KG1 (cell line): ENCODE measurements around the gene PEX5L.
"Not testable (repeated sequence)": the region's sequence is repeated elsewhere in the genome, so short reads cannot be mapped to it uniquely, and the experiment has no call there.

Experiments
- DNase-seq: peaks from one replicate; lab custom pipeline; 2025; lab: John Stamatoyannopoulos, UW

Gene PEX5L

DNA sequence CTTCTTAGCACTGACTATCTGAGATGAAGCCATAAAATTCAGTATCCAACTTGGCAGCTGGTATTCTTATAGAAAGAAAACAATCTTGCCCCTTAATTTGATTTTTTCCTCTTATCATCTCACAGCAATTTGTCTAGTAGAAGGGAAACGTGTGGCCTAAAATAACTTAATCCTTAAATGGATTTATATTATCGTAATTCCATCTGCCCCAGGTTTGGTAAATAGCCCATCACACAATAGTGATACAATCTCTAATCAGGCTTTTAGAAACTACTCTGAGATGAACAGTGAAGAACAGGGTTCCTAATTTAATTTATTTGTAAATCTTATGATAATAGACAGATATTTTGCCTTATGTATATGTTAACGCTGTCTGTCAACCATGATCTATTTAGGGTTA lies 24.8 kb downstream of the PEX5L start:
- DNase-seq, result no peak

DNA sequence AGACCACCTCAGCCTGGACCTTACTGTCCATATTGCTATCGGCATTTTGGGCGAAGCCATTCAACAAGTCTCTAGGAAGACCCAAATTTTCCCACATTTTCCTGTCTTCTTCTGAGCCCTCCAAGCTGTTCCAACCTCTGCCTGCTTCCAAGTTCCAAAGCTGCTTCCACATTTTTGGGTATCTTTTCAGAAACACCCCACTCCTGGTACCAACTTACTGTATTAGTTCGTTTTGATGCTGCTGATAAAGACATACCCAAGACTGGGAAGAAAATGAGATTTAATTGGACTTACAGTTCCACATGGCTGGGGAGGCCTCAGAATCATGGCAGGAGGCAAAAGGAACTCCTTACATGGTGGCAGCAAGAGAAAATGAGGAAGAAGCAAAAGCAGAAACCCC lies 28.4 kb downstream of the PEX5L start:
- DNase-seq, result not testable (repeated sequence)

DNA sequence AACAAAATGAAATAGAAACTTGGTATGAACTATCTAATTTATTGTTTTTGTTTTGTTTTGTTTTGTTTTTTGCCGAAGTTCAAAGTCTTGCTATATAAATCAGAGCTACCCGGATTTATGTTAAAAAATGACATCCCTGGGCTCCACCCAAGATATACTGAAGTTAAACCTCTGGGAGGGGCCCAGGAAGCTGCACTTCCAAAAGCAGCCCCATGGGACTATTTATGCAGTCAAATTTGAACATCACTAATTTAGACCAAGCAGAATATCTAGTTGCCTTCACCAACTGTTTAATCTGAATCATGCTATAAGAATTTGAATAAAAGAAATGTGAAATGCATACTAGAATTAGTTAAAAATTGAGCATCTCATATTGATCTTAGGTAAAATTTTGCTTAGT lies 32.2 kb downstream of the PEX5L start:
- no peak for DNase-seq

DNA sequence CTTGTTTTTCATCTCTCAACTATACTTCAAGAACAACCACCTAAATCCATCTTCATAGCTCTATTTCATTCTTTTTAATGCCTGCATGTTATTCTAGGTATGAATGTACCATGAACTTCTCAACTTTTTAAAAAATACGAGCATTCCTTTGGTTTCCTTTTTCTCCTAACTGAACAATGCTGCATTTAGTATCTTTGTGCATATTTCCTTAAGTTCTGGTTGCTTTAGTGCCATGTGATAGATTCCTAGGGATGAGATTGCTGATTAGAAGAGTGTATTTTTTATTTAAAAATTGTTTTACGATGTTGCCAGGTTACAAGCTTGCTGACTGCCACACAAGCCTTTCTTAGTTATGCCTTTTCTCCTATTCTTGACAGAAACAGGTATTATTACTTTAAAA lies 34.7 kb downstream of the PEX5L start:
- DNase-seq, result no peak

DNA sequence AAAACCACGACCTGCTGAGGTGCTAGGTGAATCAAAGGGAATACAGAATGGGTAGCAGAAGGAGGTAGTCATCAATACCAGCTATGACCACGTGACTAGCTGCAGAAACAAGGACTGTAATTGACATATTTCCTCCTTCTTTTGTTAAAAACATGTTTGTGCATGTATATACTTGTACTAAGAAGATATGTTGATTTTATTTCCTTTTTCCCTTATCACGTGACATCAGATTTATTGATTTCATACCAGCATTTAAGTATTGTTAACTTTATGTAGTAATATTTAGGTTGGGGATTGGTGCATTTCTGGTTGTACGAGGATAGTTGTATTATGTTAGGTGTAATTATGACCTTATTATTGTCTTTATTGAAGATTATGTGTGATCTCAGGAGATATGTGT lies 36.2 kb downstream of the PEX5L start:
- no peak for DNase-seq

DNA sequence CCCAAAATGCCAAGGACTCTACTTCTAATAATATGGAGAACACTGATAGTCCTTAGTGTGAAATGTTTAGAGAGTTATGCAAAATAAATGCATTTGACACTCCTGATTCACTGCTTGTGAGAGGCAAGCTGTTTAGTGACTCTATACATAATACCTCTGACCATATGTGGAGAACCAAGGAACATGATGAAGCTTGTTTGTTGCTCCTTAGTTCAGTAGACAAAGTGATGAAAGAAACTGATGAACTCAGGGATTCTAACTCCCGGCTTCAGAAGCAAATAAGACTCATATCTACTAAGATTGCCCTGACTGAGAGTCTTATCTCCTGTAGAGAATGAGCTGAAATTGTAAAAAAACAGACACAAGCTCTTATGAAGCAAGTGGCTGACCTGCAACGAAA lies 41.3 kb downstream of the PEX5L start:
- no peak for DNase-seq

DNA sequence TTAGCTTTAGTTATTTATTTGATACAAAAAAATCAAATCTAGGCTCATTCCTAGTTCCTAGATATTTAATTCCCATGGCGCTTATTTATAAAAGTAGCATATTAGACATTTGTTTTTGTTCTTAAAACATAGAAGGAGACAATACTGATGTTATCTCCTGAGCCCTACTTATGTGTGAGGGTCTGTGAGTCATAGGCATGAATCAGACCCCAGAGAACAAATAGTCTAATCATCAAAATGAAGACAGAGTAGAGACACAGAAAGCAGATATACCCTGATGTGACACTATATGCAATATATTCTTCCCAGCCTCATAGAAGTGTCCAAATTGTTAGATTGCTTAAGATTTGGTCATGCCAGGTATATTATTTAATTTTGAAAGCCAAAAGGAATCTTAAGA lies 44.9 kb downstream of the PEX5L start:
- no peak for DNase-seq

DNA sequence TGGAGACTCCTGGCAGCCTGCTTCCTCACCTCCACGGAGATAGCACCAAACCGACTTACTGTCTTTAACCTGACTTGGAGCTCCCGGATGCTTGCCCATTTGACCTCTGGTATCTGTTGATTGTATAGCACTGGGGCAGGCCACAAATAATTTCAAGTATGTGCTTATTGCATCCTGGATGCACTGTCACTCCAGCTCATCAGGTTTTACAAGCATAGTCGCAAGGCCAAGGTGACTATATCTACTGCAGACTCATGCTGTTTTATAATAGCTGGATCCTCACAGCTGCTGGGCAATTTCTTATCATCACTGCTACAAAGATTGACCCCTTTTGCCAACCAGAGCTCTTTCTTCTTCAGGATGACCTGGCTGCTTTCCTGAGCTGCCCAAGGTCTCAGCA lies 45.6 kb downstream of the PEX5L start:
- DNase-seq, result no peak

DNA sequence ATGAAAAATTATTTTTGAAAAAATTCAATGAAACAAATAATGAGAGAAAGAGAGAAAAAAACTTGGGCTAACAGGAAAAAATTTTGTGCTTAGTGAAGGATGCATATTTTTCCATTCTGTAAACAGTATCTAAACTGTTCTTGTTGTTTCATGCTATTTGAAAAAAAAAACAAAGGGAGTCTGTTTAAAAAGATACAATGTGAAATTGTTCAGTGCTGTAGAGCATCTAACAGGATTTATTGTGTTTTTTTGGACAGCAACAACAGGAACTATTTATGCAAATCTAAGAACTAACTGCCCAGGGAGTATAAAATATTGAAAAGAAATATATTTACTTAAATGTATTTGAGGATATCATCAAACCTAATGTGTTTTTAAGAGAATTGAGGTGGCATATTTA lies 55.1 kb downstream of the PEX5L start:
- no peak for DNase-seq

DNA sequence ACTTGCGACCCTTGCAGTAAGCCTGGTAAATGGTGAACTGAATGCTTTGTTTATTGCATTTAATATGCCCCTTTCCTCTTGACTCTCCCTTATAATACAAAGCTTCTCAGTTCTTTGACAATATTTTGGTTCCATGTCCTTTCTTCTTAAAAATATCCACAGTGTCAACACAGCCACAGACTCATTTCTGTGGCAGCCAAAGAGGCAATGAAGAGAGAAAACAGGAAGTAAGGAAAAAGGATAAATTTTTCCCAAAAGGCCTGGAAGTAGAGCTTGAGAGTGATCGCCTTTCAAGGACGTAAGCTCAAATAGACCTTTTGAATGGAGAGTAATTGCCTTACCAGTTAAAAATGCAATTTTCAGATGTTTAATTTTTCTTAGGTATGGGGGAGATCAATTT lies 59.4 kb downstream of the PEX5L start:
- DNase-seq, result no peak

DNA sequence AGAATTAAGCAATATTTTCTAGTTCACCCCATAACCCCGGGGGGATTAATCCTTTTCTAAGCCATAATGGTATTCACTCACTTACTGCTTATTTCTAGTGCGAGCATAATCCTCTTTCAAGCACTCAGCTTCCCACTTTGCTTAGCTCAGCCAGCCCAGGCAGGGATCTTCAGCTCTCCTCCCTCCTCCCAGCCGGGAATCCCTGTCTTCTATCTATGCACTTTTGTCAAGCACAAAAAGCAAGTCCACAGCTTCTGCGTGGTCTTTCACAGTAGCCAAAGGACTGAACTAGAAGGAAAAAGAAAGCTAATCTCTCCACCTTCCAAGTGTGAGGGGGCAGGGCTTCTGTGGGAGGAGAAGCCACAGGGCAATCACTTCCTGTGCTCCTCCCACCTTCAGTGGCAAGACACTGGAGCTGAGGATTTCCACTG lies 62.8 kb downstream of the PEX5L start:
- DNase-seq, result no peak

DNA sequence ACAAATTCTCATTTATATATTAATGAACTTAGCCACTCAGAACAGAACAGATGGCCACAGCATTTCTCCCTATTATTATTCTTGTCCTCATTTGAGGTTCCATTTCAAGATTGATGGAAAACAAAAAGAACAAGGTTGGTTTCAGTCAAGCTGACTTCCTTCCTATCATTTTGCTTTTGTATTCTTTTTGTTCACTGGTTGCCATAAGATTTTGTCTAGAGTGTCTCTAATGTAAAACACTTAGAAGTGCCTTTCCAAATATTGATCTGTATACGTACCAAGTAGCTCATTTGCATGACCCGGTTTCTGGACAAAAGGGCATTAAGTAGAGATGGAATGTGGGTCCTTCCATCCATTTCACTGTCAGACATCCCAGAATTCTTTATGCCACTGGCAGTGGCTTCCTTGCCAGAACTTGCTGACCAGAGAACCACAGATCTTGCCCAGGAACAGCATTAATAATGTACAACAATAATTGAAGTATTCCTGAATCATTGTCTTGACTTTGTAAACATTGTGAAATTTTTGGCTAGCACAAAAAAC lies 63.8 kb downstream of the PEX5L start:
- no peak for DNase-seq

DNA sequence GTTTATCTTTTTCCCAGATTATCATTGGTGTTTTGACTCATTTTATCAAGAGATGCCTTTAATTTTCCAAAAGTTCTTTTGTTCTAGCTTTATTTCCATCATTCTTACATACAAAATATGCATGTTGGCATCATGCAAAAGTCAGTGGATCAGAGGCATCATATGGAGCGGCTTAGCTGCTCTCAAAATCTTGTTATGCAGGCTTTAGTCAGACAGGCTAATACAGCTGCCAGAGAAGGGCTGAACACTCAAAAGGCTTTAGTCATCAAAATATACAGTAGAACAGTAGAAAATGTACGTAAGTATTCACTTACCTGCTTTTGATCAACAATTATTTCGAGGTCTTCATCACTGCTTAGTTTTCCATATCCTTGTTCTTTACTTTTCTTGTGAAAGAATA lies 65.5 kb downstream of the PEX5L start:
- no peak for DNase-seq

DNA sequence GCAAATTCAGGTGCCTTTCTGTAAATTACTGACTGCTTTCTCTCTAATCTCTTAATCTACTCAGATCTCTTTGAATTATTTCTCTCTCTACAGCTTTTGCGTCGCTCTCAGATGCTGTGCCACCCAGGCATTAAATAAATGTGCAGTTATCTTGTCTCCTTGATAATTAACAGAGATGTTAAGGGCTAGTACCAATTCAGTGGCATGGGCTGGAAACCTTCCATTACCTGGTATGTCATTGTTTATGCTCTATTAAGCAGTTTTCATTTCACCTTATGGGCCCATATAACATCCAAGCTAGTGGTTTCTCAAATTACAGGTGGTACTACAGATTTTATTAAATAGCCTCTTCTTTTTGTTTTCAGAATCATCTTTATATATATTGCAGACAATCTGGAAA lies 66.0 kb downstream of the PEX5L start:
- DNase-seq, result no peak

DNA sequence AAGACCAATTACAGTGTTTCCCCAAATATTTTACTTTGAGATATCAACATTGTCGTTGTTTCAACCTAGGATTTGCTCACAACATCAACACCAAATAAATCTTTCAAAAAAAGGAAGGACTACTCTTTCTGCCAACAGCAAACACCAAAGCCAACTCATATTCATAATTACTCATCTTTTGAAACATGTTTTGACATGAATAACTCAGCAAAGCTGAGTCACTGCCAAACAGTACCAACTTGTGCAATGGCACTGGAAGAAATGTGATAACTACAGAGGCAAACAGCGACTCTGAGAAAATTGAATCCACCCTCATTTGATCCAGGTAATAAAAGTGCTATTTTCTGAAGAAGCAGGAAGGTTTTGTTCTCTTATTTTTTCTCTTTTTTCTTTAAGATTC lies 67.2 kb downstream of the PEX5L start:
- no peak for DNase-seq

DNA sequence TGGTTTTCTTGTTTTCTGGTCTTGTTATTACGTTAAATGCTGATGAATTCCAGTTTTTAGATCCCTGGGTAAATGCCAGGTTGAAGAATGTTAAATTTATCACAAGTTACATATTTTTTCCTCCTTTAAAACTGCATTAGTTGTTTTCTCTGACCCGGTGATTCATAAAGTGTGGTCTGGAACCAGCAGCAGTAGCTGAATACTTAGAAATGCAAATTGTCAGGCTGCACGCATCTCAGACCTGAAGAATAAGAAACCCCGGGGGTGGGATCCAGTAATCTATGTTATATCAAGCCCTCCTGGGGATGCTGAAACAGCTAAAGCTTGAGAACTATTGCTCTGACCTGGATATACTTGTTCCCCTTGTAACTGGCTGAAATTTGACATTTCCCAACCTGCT lies 69.1 kb downstream of the PEX5L start:
- no peak for DNase-seq

DNA sequence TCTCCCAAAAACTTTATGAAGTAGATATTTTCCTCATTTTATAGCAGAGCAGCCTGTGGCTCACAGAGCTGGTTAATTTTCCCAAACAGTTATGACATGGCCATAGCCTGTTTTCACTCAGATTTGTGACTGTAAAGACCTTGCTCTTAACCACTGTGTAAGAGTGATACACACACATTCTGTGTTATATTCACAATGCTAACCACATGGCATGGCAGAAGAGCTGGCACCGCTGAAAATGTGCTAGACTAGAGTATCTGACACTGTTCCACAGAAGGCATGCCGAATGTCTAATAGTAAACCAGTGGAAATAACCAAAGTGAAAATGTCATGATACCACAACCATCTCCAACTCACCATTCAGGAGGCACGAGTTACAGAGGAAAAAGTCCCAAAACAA lies 71.8 kb downstream of the PEX5L start:
- DNase-seq, result no peak

DNA sequence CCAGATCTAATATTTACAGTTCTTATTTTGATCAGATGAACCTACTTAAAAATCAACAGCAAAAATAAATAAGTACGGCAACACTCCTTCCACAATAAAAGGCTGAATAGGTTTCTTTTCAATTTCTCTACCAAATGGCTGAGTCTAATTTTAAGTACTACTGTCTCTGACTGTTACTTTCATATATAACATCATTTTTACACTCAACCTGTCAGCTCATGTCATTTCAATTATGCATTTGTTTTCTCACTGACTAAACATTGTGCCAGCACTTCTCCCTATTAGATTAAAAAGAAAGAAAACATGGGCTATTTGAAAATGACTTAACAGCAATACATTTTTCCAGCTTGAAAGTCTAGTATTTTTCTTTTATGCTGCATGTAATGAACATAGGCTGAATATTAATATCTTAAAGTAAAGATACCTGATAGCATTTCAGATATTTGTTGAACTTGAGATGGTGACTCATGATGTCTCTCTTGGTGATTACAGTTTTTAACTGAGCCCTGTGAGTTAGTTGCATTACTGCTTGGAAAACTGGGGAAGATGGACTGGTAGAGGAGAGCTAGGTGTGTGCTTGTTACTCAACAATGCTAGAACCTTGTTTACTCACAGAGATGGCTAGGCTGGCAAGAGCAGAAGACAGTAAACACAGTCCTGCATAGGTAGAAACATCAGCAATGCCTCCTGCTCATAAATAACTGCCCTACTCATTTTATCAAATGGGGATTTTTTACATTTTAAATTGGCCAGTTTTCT lies 73.9 kb downstream of the PEX5L start:
- DNase-seq, result no peak

DNA sequence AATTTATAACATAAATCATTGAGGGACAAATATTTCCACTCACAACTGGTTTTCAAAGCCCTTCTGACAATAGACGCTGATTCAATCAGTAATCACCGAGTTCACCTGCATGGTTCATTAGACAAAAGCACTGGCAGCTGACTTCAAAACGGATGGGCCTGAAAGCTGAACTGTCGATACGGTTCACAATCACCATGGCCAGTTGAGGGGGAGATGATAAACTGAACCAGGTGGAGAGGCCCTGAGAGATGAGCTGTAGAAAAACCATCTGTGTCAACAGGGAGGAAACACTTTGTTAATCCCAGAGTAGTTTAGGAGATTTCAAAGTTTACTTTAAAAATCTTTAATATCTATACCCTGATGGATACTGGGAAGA lies 75.0 kb downstream of the PEX5L start:
- no peak for DNase-seq

DNA sequence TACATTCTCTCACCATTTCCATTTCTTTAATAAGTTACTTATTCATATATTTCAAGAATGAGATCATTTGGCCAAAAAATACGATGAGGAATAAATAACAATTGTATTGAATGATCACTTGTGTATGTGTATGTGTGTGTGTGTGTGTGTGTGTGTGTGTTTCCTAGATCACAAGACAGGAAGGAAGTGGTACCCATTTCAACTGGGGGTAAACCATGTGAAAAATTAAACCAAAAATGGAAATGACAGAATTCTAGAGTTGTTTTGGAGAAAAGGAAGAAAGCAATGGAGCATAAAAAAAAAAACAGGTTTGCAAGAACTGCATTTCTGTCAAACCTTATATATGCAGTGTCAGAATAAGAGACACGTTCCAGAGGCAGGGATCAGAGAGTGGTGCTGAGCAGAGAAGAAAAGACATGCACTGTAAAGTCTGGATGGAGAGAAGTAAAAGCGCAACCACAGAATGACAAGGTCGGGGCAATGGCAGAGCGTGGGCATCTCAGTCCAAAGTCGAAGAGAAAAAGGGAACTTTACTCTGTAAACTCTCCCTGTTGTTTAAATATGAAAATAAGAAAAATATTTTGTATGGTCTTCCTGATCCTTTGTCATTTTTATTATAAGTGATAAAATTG lies 75.5 kb downstream of the PEX5L start:
- DNase-seq, result no peak

DNA sequence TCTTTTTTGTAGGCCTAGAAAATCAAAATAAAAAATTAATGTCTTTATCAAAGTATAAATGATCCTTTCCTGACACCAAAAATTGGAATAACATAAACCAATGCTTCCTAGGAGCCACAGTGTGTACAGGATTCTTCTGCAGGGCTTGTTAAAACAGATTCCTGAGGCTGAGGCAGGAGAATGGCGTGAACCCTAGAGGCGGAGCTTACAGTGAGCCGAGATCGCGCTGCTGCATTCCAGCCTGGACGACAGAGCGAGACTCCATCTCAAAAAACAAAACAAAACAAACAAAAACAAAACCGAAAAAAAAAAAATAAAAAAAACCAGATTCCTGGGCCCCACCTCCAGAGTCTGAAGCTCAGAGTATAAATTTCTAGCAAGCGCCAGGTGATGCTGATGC lies 78.0 kb downstream of the PEX5L start:
- no peak for DNase-seq

DNA sequence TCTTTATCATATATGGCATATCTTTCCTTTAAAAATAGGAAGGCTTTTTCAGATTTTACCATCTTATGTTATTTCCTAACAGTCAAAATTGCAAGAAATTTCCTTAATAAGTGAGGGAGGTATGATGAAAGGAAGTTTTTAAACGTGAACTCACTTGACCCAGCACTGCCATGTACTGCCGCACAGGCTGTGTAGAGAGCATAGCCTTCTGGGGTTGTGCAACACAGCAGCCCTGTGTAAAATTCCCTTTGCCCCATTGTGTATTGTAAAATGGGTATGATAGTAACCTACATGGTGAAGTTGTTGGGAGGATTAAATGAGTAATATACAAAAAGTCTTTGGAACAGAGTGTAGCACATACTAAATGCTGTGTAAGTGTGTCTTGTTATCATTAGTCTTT lies 78.6 kb downstream of the PEX5L start:
- DNase-seq, result no peak

DNA sequence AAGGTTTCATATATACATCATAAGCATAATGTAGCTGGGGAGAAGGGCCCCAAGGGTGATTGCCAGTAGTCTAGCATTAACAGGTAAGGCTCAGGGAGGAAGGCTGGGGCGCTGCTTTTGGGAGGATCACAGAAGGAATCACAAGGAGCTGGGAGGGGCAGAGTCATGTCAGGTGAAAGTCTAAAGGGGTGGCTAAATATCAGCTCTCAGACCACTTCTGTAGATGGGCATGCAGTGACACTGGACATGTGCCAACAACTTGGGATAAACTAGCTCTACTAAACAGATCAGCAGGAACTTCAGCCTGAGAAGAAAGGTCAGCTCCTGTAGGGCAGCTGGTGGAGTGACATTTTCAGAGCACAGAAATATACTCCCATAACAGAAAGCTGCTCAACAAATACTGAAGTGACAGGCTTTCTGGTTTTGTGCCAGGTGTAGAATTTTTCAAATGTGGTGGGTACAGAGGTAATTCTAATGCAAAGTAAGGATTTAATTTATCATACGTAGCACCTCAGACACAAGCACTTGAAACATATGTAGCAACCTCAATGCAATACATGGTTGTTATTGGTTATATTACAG lies 79.4 kb downstream of the PEX5L start:
- no peak for DNase-seq
